Endothelial cell of umbilical vein (primary cell): ENCODE measurements around the gene RPA1. TPM values are rescaled to one million over a fixed set of nuclear protein-coding genes. Genes with fewer than 3 reads are reported as not detected.

ENCODE experiments used
- BruUV-seq: library from RNA; stranded (reverse); fragments of 400-500 nt; replicated peaks from 2 replicates; lab custom pipeline; 2021; lab: Mats Ljungman, UMichigan
- CTCF ChIA-PET: fragments of 300-600, 350-600 bp; sonication (Branson Sonifier 250); formaldehyde crosslinking; loops from one replicate; lab custom pipeline; 2021; ENCODE audit warnings: antibody characterized with exemption, inconsistent platforms; lab: Charles Lee
- POLR2A ChIA-PET: fragments of 300-600, 350-600 bp; sonication (Branson Sonifier 250); formaldehyde crosslinking; loops from one replicate; lab custom pipeline; 2021; ENCODE audit warnings: antibody characterized with exemption, inconsistent platforms; lab: Charles Lee
- DNase-seq: peaks from one replicate; pipeline ENCODE4 v3.0.0-alpha.2; 2011; ENCODE audit warnings: low read depth, low spot score
- FAIRE-seq: peaks from 2 replicates; lab custom pipeline; 2011; peaks lifted over from hg19 to GRCh38; lab: Jason Lieb, UNC
- H2AFZ ChIP-seq: 2 replicates; pipeline ENCODE4 v1.6.0; 2012; ENCODE audit warnings: low read depth, low read length, control low read depth, inconsistent platforms
- H3K27ac ChIP-seq: 2 replicates; pipeline ENCODE4 v1.5.1; 2011; ENCODE audit warnings: low read depth, mild to moderate bottlenecking, control low read depth, low read length, moderate library complexity; ENCODE audit not compliant: insufficient read depth
- H3K27me3 ChIP-seq, 2 experiments: 2 replicates each; pipeline versions ENCODE4 v1.6.0 to v1.6.1; 2011; ENCODE audit warnings: low read length in 2 of 2, mixed read lengths in 1 of 2; ENCODE audit not compliant: control insufficient read depth in 2 of 2, insufficient read depth in 2 of 2
- H3K36me3 ChIP-seq, 2 experiments: 2 replicates in 1 of 2; 3 replicates in 1 of 2; pipeline ENCODE4 v1.5.1; 2011; ENCODE audit warnings: low read length in 2 of 2, mild to moderate bottlenecking in 1 of 2, moderate library complexity in 1 of 2; ENCODE audit not compliant: control insufficient read depth in 2 of 2, insufficient read depth in 2 of 2; ENCODE audit errors: extremely low read depth in 1 of 2
- H3K4me1 ChIP-seq: 3 replicates; pipeline ENCODE4 v1.5.1; 2011; ENCODE audit warnings: mild to moderate bottlenecking, low read length; ENCODE audit not compliant: control insufficient read depth, insufficient read depth; ENCODE audit errors: extremely low read depth
- H3K4me2 ChIP-seq: 2 replicates; pipeline ENCODE4 v1.6.1; 2011; ENCODE audit warnings: low read length, control low read depth, mixed read lengths; ENCODE audit not compliant: insufficient read depth
- H3K4me3 ChIP-seq, 3 experiments: fragments of 200-600 bp in 1 of 3; sonication (generic), shearing (Covaris generic) in 1 of 3; replicated peaks in 1 of 3; 2 replicates each; pipeline ENCODE4 v1.5.1; 2011 to 2016; ENCODE audit warnings: control low read depth in 3 of 3, low read length in 3 of 3, mild to moderate bottlenecking in 2 of 3, inconsistent platforms in 1 of 3, low read depth in 1 of 3, moderate library complexity in 1 of 3; ENCODE audit not compliant: insufficient read depth in 1 of 3
- H3K79me2 ChIP-seq: 2 replicates; pipeline ENCODE4 v1.6.0; 2012; ENCODE audit warnings: low read length, inconsistent platforms; ENCODE audit not compliant: control insufficient read depth, insufficient read depth
- H3K9ac ChIP-seq: replicated peaks from 2 replicates; pipeline ENCODE3; 2011; ENCODE audit warnings: low read length, control low read depth; ENCODE audit not compliant: insufficient read depth; ENCODE audit errors: extremely low read depth
- H3K9me1 ChIP-seq: replicated peaks from 3 replicates; pipeline ENCODE4 v1.6.0; 2011; ENCODE audit warnings: mild to moderate bottlenecking, low read length; ENCODE audit not compliant: control insufficient read depth, insufficient read depth; ENCODE audit errors: extremely low read depth
- H3K9me3 ChIP-seq: replicated peaks from 2 replicates; pipeline ENCODE4 v1.5.1; 2012; ENCODE audit warnings: low read length, inconsistent platforms; ENCODE audit not compliant: control insufficient read depth, insufficient read depth
- H4K20me1 ChIP-seq: replicated peaks from 2 replicates; pipeline ENCODE3; 2011; ENCODE audit warnings: mild to moderate bottlenecking, low read length; ENCODE audit not compliant: control insufficient read depth, insufficient read depth; ENCODE audit errors: extremely low read depth
- EZH2 ChIP-seq: IDR thresholded peaks from 2 replicates; pipeline ENCODE4 v1.6.1; 2012; ENCODE audit warnings: borderline replicate concordance, low read depth, mild to moderate bottlenecking, moderate library complexity, low read length, inconsistent platforms; ENCODE audit not compliant: severe bottlenecking
- FOS ChIP-seq: IDR thresholded peaks from 2 replicates; pipeline ENCODE4 v1.6.1; 2011; ENCODE audit warnings: mild to moderate bottlenecking, low read length, moderate library complexity, borderline replicate concordance; ENCODE audit not compliant: insufficient read depth
- GATA2 ChIP-seq: IDR thresholded peaks from 2 replicates; pipeline ENCODE4 v1.7.0; 2011; ENCODE audit warnings: low read depth, mild to moderate bottlenecking, moderate library complexity, mixed read lengths, low read length; ENCODE audit not compliant: insufficient read length, insufficient read depth
- JUN ChIP-seq: IDR thresholded peaks from 2 replicates; pipeline ENCODE4 v1.6.1; 2011; ENCODE audit warnings: borderline replicate concordance, low read depth; ENCODE audit not compliant: insufficient read length, insufficient read depth
- MYC ChIP-seq: IDR thresholded peaks from one replicate; pipeline ENCODE4 v1.6.1; 2011; ENCODE audit warnings: mild to moderate bottlenecking, low read depth, low read length
- POLR2A ChIP-seq: IDR thresholded peaks from 2 replicates; pipeline ENCODE4 v1.6.1; 2012; ENCODE audit warnings: low read depth, mild to moderate bottlenecking, control low read depth, low read length
- POLR2AphosphoS5 ChIP-seq: IDR thresholded peaks from 2 replicates; pipeline ENCODE4 v1.6.1; 2012; ENCODE audit warnings: low read depth, mild to moderate bottlenecking, control low read depth, low read length, moderate library complexity; ENCODE audit not compliant: insufficient read depth
- dilution Hi-C: fragments of 300-500 bp; cut with MboI; formaldehyde crosslinking; loops from one replicate; pipeline ENCODE4 v1.15.0; 2019; ENCODE audit warnings: low sequenced_read_pairs; ENCODE audit not compliant: extremely low pct_ligation_motif_present
- intact Hi-C: fragments of 100-400 bp; cut with micrococcal nuclease; formaldehyde crosslinking; loops from one replicate; pipeline ENCODE4 v1.10.0; 2022
- polyA plus RNA-seq, 4 experiments: library from polyadenylated mRNA; depleted of rRNA in 3 of 4; stranded (reverse) in 3 of 4; unstranded in 1 of 4; fragments of >200 nt; gene quantifications; 2 replicates each; pipeline versions ENCODE4 v1.2.1 to v1.2.3, GENCODE V29; 2011 to 2012; ENCODE audit warnings: missing spikeins in 1 of 4
- total RNA-seq: library from RNA; stranded (reverse); gene quantifications from 2 replicates; pipeline ENCODE4 v1.2.3, GENCODE V29; 2021
- TF ChIP-seq, protein P1 (sequence below): IDR thresholded peaks from 2 replicates; pipeline ENCODE4 v1.6.1; 2011; ENCODE audit not compliant: insufficient read depth, insufficient read length
- TF ChIP-seq, protein P2 (sequence below), 2 donors: IDR thresholded peaks; 1 replicate in 1 of 2; 2 replicates in 1 of 2; pipeline ENCODE4 v1.5.1; 2011; ENCODE audit warnings: low read length in 2 of 2, mild to moderate bottlenecking in 2 of 2, moderate library complexity in 2 of 2, control low read depth in 1 of 2, inconsistent platforms in 1 of 2, low read depth in 1 of 2; ENCODE audit not compliant: insufficient read depth in 1 of 2; ENCODE audit errors: extremely low read depth in 1 of 2

The RPA1 gene
- total and polyA plus RNA-seq, 2 donors (not counting 3 experiments of a cell fraction or from before 2014, with no cell fraction given): 50.5 to 123 TPM

- intact Hi-C loops: no loop called here
- dilution Hi-C loops: no loop called here
- no peaks in the 10 kb centered on the region for H4K20me1 ChIP-seq
Observed at GRCh38 chr17:1943436-1943831, 113.6 kb downstream of the RPA1 start.

More at GRCh38 chr17:1943436-1943831, 113.6 kb downstream of the RPA1 start:
- Histone ChIP-seq H3K9me1 (no peaks in the 10 kb centered on the region), H3K27ac (no peak overlapping the region), H3K9ac (no peak overlapping the region), H3K4me3 (no peak overlapping the region), H3K79me2 (no peaks in the 10 kb centered on the region), H3K9me3 (no peaks in the 10 kb centered on the region), H3K36me3 (no peaks in the 10 kb centered on the region), H2AFZ (no peak overlapping the region), H3K27me3 (no peaks in the 10 kb centered on the region), H3K4me2 (no peak overlapping the region), H3K4me1 (no peaks in the 10 kb centered on the region)
- DNase-seq: no peak
- ChIA-PET CTCF (no interaction called here), POLR2A (no interaction called here)
- no TSS peak for BruUV-seq
- TF ChIP-seq POLR2A: no peak
- TF ChIP-seq, protein P1, sequence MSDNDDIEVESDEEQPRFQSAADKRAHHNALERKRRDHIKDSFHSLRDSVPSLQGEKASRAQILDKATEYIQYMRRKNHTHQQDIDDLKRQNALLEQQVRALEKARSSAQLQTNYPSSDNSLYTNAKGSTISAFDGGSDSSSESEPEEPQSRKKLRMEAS: no peak
- no peak for TF ChIP-seq POLR2AphosphoS5
- no peak for TF ChIP-seq MYC
- TF ChIP-seq FOS: no peak
- TF ChIP-seq EZH2: no peak
- TF ChIP-seq JUN: no peak
- TF ChIP-seq GATA2: no peak
- TF ChIP-seq, protein P2, sequence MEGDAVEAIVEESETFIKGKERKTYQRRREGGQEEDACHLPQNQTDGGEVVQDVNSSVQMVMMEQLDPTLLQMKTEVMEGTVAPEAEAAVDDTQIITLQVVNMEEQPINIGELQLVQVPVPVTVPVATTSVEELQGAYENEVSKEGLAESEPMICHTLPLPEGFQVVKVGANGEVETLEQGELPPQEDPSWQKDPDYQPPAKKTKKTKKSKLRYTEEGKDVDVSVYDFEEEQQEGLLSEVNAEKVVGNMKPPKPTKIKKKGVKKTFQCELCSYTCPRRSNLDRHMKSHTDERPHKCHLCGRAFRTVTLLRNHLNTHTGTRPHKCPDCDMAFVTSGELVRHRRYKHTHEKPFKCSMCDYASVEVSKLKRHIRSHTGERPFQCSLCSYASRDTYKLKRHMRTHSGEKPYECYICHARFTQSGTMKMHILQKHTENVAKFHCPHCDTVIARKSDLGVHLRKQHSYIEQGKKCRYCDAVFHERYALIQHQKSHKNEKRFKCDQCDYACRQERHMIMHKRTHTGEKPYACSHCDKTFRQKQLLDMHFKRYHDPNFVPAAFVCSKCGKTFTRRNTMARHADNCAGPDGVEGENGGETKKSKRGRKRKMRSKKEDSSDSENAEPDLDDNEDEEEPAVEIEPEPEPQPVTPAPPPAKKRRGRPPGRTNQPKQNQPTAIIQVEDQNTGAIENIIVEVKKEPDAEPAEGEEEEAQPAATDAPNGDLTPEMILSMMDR (IDR thresholded peaks at IDR 0.05; ENCODE audit: extremely low read depth in 1 of 2, insufficient read depth in 1 of 2, low read depth in 1 of 2, low read length in 2 of 2): no peak
- no peak for FAIRE-seq
